Measurements from ENCODE around the gene APOL4.
"Not testable (repeated sequence)": the region's sequence is repeated elsewhere in the genome, so short reads cannot be mapped to it uniquely, and the experiment has no call there.

APOL4 gene

DNA sequence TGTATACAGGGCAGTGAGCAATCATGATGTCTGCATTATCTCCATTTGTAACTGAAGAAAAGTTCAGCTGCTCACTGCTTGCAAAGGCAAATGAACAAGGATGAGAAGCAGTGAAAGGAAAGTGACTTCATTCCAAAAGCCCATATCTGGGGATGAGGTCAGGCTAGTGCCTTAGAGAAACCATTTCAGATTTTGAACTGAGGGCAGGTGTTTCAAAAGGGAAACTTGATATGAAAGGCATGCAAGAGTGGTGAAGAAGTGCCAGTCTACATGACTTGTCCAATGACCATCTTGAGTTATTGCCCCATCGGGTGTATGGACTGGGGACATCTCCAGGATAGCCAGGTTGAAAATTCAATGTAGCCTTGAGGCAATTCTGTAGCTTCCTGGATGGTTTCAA lies 7.3 kb upstream of the APOL4 start:
- no peak overlapping the region for H3K27ac ChIP-seq
- no peak for TF ChIP-seq ZFX (IDR thresholded peaks at IDR 0.05)
- TF ChIP-seq, protein P1, sequence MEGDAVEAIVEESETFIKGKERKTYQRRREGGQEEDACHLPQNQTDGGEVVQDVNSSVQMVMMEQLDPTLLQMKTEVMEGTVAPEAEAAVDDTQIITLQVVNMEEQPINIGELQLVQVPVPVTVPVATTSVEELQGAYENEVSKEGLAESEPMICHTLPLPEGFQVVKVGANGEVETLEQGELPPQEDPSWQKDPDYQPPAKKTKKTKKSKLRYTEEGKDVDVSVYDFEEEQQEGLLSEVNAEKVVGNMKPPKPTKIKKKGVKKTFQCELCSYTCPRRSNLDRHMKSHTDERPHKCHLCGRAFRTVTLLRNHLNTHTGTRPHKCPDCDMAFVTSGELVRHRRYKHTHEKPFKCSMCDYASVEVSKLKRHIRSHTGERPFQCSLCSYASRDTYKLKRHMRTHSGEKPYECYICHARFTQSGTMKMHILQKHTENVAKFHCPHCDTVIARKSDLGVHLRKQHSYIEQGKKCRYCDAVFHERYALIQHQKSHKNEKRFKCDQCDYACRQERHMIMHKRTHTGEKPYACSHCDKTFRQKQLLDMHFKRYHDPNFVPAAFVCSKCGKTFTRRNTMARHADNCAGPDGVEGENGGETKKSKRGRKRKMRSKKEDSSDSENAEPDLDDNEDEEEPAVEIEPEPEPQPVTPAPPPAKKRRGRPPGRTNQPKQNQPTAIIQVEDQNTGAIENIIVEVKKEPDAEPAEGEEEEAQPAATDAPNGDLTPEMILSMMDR (conservative IDR thresholded peaks at IDR 0.05): no peak

DNA sequence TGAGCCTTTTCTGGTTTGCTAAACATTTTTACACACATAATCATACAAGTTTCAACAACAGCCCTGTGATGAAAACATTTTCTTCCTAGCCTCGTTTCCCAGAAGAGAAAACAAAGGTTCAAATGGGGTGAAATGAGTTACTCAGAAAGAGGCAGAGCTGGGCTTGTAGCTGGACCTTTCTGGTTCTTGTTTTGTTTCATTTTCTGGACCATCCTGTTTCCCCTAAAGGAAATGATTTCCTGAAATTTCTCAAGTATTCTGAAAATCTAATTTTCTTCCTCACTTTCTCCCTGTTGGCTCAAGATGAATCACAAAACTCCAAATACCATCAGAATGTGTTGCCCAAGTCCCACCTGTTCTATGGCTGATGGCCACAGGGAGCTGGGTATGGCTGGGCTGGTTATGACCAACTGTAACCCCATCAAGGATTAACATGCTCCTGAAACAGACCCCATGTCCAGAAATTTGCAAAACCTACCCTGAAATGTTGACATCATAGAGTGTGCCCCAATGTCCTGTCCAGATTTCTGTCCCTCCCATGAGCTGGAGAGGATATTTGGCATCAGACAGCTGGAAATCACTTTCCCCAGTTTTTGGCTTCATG lies 6.7 kb upstream of the APOL4 start:
- no peak overlapping the region for H3K27ac ChIP-seq
- no peak for TF ChIP-seq ZFX (IDR thresholded peaks at IDR 0.05)
- TF ChIP-seq, protein P1 (conservative IDR thresholded peaks at IDR 0.05): no peak

GRCh38 chr22:36206255-36206654 lies 4.6 kb upstream of the APOL4 start:
- no peak for TF ChIP-seq ZFX (IDR thresholded peaks at IDR 0.05)
- TF ChIP-seq, protein P1 (conservative IDR thresholded peaks at IDR 0.05): no peak
- H3K27ac ChIP-seq: no peak overlapping the region

GRCh38 chr22:36205573-36205972 lies 4.0 kb upstream of the APOL4 start:
- H3K27ac ChIP-seq: not testable (repeated sequence)

DNA sequence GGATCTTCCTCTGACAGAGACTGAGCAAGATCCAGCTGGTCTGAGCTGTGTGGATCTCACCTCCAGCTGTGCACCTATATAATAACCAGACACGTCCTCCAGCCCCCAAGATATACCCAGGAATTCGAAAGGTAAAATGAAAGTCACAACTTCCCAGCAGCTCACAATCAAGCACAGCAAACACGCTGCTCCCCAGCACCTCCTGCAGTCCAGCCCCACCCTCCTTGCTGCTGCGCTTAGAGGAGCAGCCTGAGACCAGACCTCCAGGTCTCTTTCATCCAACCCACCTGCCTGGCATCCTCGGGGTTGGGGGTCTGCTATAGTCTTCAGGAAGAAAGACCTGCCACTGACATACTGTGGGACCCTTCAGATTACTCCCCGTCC lies 3.0 kb upstream of the APOL4 start:
- no peak overlapping the region for H3K27ac ChIP-seq
- no peak for TF ChIP-seq ZFX (IDR thresholded peaks at IDR 0.05)
- TF ChIP-seq, protein P1 (conservative IDR thresholded peaks at IDR 0.05): no peak

- TF ChIP-seq, protein P1 (conservative IDR thresholded peaks at IDR 0.05): no peak
- H3K27ac ChIP-seq: peak overlapping the region; percentile 5; the same call in 1 of the 2 replicates
Observed at GRCh38 chr22:36204001-36204631, 2.5 kb upstream of the APOL4 start.

- peak overlapping the region; percentile 57; the same call in 1 of the 2 replicates for H3K27ac ChIP-seq
Observed at GRCh38 chr22:36203441-36203840, 1.8 kb upstream of the APOL4 start.

GRCh38 chr22:36202906-36203305 lies 1.3 kb upstream of the APOL4 start:
- peak overlapping the region; percentile 57 for H3K27ac ChIP-seq

DNA sequence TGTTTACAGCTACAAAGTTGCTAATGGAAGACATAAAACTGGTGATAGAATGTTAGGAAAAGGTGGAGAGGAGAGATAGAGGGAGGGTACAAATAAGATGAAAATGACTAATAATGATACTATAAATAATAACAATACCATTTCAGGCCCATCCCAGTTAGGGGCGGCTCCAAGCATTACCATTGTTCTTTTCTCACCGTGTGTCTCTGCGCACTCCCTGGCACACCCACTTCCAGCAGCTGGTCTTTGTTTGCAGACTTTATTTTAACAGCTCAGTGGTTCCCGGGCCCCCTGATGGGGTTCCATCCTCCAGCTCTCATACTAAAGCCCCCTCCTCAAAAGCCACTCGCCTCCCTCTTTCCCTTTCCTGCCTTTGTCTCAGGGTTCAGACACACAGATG lies 584 bp downstream of the APOL4 start:
- not testable (repeated sequence) for H3K27ac ChIP-seq

Data from C4-2B (cell line).